ENCODE measurements around the gene CNTNAP4. TPM values are rescaled to one million over a fixed set of nuclear protein-coding genes. Genes with fewer than 3 reads are reported as not detected.

The CNTNAP4 gene
- total and polyA plus RNA-seq, 10 of the 15 experiments (the other 5 are each of a cell fraction or from before 2014, with no cell fraction given), result 0.45 to 1.9 (median 0.90) TPM

- no peak for TF ChIP-seq MLLT1 (IDR thresholded peaks at IDR 0.05)
- TF ChIP-seq ZNF687 (IDR thresholded peaks at IDR 0.05), result no peak
- TF ChIP-seq SMC3 (IDR thresholded peaks at IDR 0.05; ENCODE audit: borderline replicate concordance, low read length), result no peak
Observed at GRCh38 chr16:76486740-76487139, 209.5 kb downstream of the CNTNAP4 start (continued).

GRCh38 chr16:76487411-76488064 is 210.3 kb downstream of the CNTNAP4 start:
- TF ChIP-seq STAT1 (conservative IDR thresholded peaks at IDR 0.05) (no peak), EZH2 (IDR thresholded peaks at IDR 0.05; ENCODE audit: borderline replicate concordance, control insufficient read depth, low read depth, low read length) (no peak), CHD4 (IDR thresholded peaks at IDR 0.05) (no peak), NRF1 (conservative IDR thresholded peaks at IDR 0.05; ENCODE audit: low read depth, low read length) (no peak)

More at GRCh38 chr16:76487411-76488064, 210.3 kb downstream of the CNTNAP4 start:
- RAD21 ChIA-PET (ENCODE audit: unreplicated experiment), result no interaction called here
- Histone ChIP-seq H3K27me3 (replicated peaks in 1 of 2; ENCODE audit: control insufficient read depth in 2 of 2, insufficient read depth in 2 of 2, low read length in 1 of 2) (no peaks in the 10 kb centered on the region; a peak in 1 of 4 replicates), H3K36me3 (ENCODE audit: control insufficient read depth in 2 of 2, insufficient read depth in 2 of 2, low read length in 1 of 2) (no peaks in the 10 kb centered on the region), H2AFZ (ENCODE audit: control insufficient read depth, low read depth, low read length) (no peak overlapping the region), H4K20me1 (ENCODE audit: control insufficient read depth, insufficient read depth) (no peaks in the 10 kb centered on the region), H3K79me2 (ENCODE audit: control insufficient read depth, insufficient read depth, low read length) (no peaks in the 10 kb centered on the region), H3K4me2 (ENCODE audit: control insufficient read depth, insufficient read depth) (no peak overlapping the region), H3K9me3 (replicated peaks; ENCODE audit: control insufficient read depth, insufficient read depth, low read length) (no peaks in the 10 kb centered on the region; the same call in 2 of the 3 replicates), H3K9ac (ENCODE audit: control insufficient read depth, insufficient read depth, low read length) (no peak overlapping the region), H3K4me3 (no peak overlapping the region), H3K4me1 (ENCODE audit: control insufficient read depth, insufficient read depth, low read length) (no peaks in the 10 kb centered on the region), H3K27ac (ENCODE audit: control insufficient read depth, insufficient read depth) (no peak overlapping the region)
- no peak for DNase-seq (ENCODE audit: low read depth, low spot score)
- 33% methylated on average over 6 of the region's 6 CpGs for WGBS (ENCODE audit: insufficient coverage, insufficient replicate concordance, low lambda C conversion rate, missing lambda C conversion rate)
- BruUV-seq (replicated peaks), result no TSS peak
- SMC1A ChIA-PET (ENCODE audit: uncharacterized antibody, unreplicated experiment), result interaction anchor here (0.6 kb wide), 1 partner anchor 160 kb away, joined by 4 read pairs; no protein-coding TSS in a partner anchor
- in situ Hi-C loops (cut with MboI) (no loop called here), intact Hi-C loops (cut with micrococcal nuclease; ENCODE audit: unreplicated experiment) (no loop called here)
- no peak for FAIRE-seq
- ATAC-seq, result no peak
- POLR2A ChIA-PET, result no interaction called here
- CTCF ChIA-PET, result no interaction called here

Data from GM12878 (cell line).